GM19372 (cell line): Measurements from ENCODE around the gene ADAM29.
"Not testable (repeated sequence)": the region's sequence is repeated elsewhere in the genome, so short reads cannot be mapped to it uniquely, and the experiment has no call there.

Experiments
- ATAC-seq: cut with Tn5 transposase; IDR thresholded peaks from one replicate; pipeline ENCODE4 v1.9.1; 2021; ENCODE audit warnings: mild to moderate bottlenecking, low read depth, moderate library complexity; ENCODE audit not compliant: unreplicated experiment

The ADAM29 gene

GRCh38 chr4:174946246-174946645, 28.1 kb downstream of the ADAM29 start:
- ATAC-seq, result no peak

- ATAC-seq, result no peak
Observed at GRCh38 chr4:174948826-174949225, 30.7 kb downstream of the ADAM29 start.

- no peak for ATAC-seq
Observed at GRCh38 chr4:174972911-174973310, 54.8 kb downstream of the ADAM29 start.

- ATAC-seq, result no peak
Observed at GRCh38 chr4:174973336-174973735, 55.2 kb downstream of the ADAM29 start.

- ATAC-seq, result no peak
Observed at GRCh38 chr4:174983128-174983750, 65.1 kb downstream of the ADAM29 start.

- ATAC-seq, result not testable (repeated sequence)
Observed at GRCh38 chr4:174983870-174984269, 65.7 kb downstream of the ADAM29 start.

GRCh38 chr4:174989791-174990190, 71.6 kb downstream of the ADAM29 start:
- ATAC-seq, result no peak

GRCh38 chr4:174993916-174994315, 75.8 kb downstream of the ADAM29 start:
- no peak for ATAC-seq

- ATAC-seq, result no peak
Observed at GRCh38 chr4:174996079-174996478, 77.9 kb downstream of the ADAM29 start.

- no peak for ATAC-seq
Observed at GRCh38 chr4:174999407-174999806, 81.2 kb downstream of the ADAM29 start.

GRCh38 chr4:175017751-175018150, 99.6 kb downstream of the ADAM29 start:
- ATAC-seq, result no peak

GRCh38 chr4:175019447-175019846, 101.3 kb downstream of the ADAM29 start:
- not testable (repeated sequence) for ATAC-seq
